ENCODE measurements around the gene NAALADL2. TPM values are rescaled to one million over a fixed set of nuclear protein-coding genes. Genes with fewer than 3 reads are reported as not detected.
A peak's percentile ranks its signal among the peaks of the same experiment; 100 is the strongest.
"Not testable (repeated sequence)": the region's sequence is repeated elsewhere in the genome, so short reads cannot be mapped to it uniquely, and the experiment has no call there.

NAALADL2 gene
- total RNA-seq, 1 donor from 2014 or later = 5.2 TPM

GRCh38 chr3:175103298-175103697 lies 244.2 kb downstream of the NAALADL2 start:
- ATAC-seq (no peak), DNase-seq (ENCODE audit: missing footprints) (no peak)
- intact Hi-C loops (cut with DNase I) = no loop called here

- intact Hi-C loops (cut with DNase I) = no loop called here
- ATAC-seq = no peak
- DNase-seq (ENCODE audit: missing footprints) = no peak
These were observed 245.9 kb downstream of the NAALADL2 start for GRCh38 chr3:175105066-175105465.

GRCh38 chr3:175107231-175107630 lies 248.1 kb downstream of the NAALADL2 start:
- DNase-seq (ENCODE audit: missing footprints) (no peak), ATAC-seq (no peak)
- intact Hi-C loops (cut with DNase I) = no loop called here

- intact Hi-C loops (cut with DNase I) = no loop called here
- ATAC-seq (no peak), DNase-seq (ENCODE audit: missing footprints) (no peak)
These were observed 248.9 kb downstream of the NAALADL2 start for GRCh38 chr3:175107995-175108394.

GRCh38 chr3:175108613-175109151 lies 249.5 kb downstream of the NAALADL2 start:
- intact Hi-C loops (cut with DNase I) = no loop called here
- DNase-seq (ENCODE audit: missing footprints) (no peak), ATAC-seq (no peak)

GRCh38 chr3:175111036-175111435 lies 251.9 kb downstream of the NAALADL2 start:
- intact Hi-C loops (cut with DNase I) = no loop called here
- ATAC-seq = no peak
- no peak for DNase-seq (ENCODE audit: missing footprints)

GRCh38 chr3:175118382-175118941 lies 259.3 kb downstream of the NAALADL2 start:
- intact Hi-C loops (cut with DNase I) = no loop called here
- ATAC-seq = no peak

GRCh38 chr3:175121225-175121624 lies 262.1 kb downstream of the NAALADL2 start:
- no peak for DNase-seq (ENCODE audit: missing footprints)
- intact Hi-C loops (cut with DNase I) = no loop called here
- no peak for ATAC-seq

More at GRCh38 chr3:175118382-175118941, 259.3 kb downstream of the NAALADL2 start:
- no peak for DNase-seq (ENCODE audit: missing footprints)

GRCh38 chr3:175127075-175127662 lies 268.0 kb downstream of the NAALADL2 start:
- ATAC-seq (no peak), DNase-seq (ENCODE audit: missing footprints) (peak; percentile 17)
- intact Hi-C loops (cut with DNase I) = no loop called here

- no peak for ATAC-seq
- no peak for DNase-seq (ENCODE audit: missing footprints)
- intact Hi-C loops (cut with DNase I) = no loop called here
These were observed 270.0 kb downstream of the NAALADL2 start for GRCh38 chr3:175129126-175129525.

GRCh38 chr3:175129571-175129970 lies 270.4 kb downstream of the NAALADL2 start:
- intact Hi-C loops (cut with DNase I) = no loop called here
- DNase-seq (ENCODE audit: missing footprints) = no peak
- ATAC-seq = no peak

GRCh38 chr3:175131866-175132265 lies 272.7 kb downstream of the NAALADL2 start:
- intact Hi-C loops (cut with DNase I); ATAC-seq; DNase-seq (ENCODE audit: missing footprints): not testable (repeated sequence)

- intact Hi-C loops (cut with DNase I); ATAC-seq: not testable (repeated sequence)
- DNase-seq (ENCODE audit: missing footprints) = peak; percentile 1
These were observed 273.6 kb downstream of the NAALADL2 start for GRCh38 chr3:175132706-175133105.

GRCh38 chr3:175144368-175144767 lies 285.2 kb downstream of the NAALADL2 start:
- DNase-seq (ENCODE audit: missing footprints) (no peak), ATAC-seq (no peak)
- intact Hi-C loops (cut with DNase I) = no loop called here

GRCh38 chr3:175146258-175146657 lies 287.1 kb downstream of the NAALADL2 start:
- no peak for DNase-seq (ENCODE audit: missing footprints)
- no peak for ATAC-seq
- intact Hi-C loops (cut with DNase I) = no loop called here

- intact Hi-C loops (cut with DNase I) = no loop called here
- DNase-seq (ENCODE audit: missing footprints) (no peak), ATAC-seq (no peak)
These were observed 290.5 kb downstream of the NAALADL2 start for GRCh38 chr3:175149675-175150074.

GRCh38 chr3:175150812-175151401 lies 291.8 kb downstream of the NAALADL2 start:
- intact Hi-C loops (cut with DNase I) = no loop called here
- ATAC-seq = no peak

GRCh38 chr3:175153595-175153994 lies 294.5 kb downstream of the NAALADL2 start:
- ATAC-seq (no peak), DNase-seq (ENCODE audit: missing footprints) (no peak)
- intact Hi-C loops (cut with DNase I) = no loop called here

More at GRCh38 chr3:175150812-175151401, 291.8 kb downstream of the NAALADL2 start:
- no peak for DNase-seq (ENCODE audit: missing footprints)

GRCh38 chr3:175155172-175155571 lies 296.0 kb downstream of the NAALADL2 start:
- DNase-seq (ENCODE audit: missing footprints) (no peak), ATAC-seq (no peak)
- intact Hi-C loops (cut with DNase I) = no loop called here

GRCh38 chr3:175159202-175159601 lies 300.1 kb downstream of the NAALADL2 start:
- ATAC-seq (no peak), DNase-seq (ENCODE audit: missing footprints) (no peak)
- intact Hi-C loops (cut with DNase I) = no loop called here

Data from Right ventricle myocardium inferior (tissue), 1 donor.